GM23248 (cell line): Measurements from ENCODE around the gene VAV2. TPM values are rescaled to one million over a fixed set of nuclear protein-coding genes. Genes with fewer than 3 reads are reported as not detected.
A peak's percentile ranks its signal among the peaks of the same experiment; 100 is the strongest.

ENCODE experiments used
- DNase-seq: peaks from one replicate; pipeline ENCODE4 v3.0.0-alpha.2; 2015
- H2AFZ ChIP-seq: fragments of 200-600 bp; sonication (generic); 2 replicates; pipeline ENCODE4 v1.6.1; 2016; ENCODE audit warnings: antibody characterized with exemption
- H3F3A ChIP-seq: fragments of 200-600 bp; sonication (generic); 2 replicates; pipeline ENCODE4 v1.6.1; 2016; ENCODE audit warnings: mild to moderate bottlenecking, antibody characterized with exemption, mixed run types; ENCODE audit not compliant: insufficient read depth
- H3K27ac ChIP-seq: fragments of 200-600 bp; sonication (generic); 2 replicates; pipeline ENCODE4 v1.5.1; 2016; ENCODE audit warnings: mild to moderate bottlenecking
- H3K27me3 ChIP-seq: fragments of 200-600 bp; sonication (generic); replicated peaks from 2 replicates; pipeline ENCODE4 v1.6.1; 2016; ENCODE audit warnings: mild to moderate bottlenecking; ENCODE audit not compliant: insufficient read depth
- H3K36me3 ChIP-seq: fragments of 200-600 bp; sonication (generic); 2 replicates; pipeline ENCODE4 v1.6.1; 2016; ENCODE audit warnings: low read depth, mild to moderate bottlenecking
- H3K4me1 ChIP-seq: fragments of 200-600 bp; sonication (generic); 2 replicates; pipeline ENCODE4 v1.6.1; 2016; ENCODE audit warnings: mild to moderate bottlenecking; ENCODE audit not compliant: insufficient read depth
- H3K4me2 ChIP-seq: fragments of 200-600 bp; sonication (generic); one replicate; pipeline ENCODE4 v1.6.1; 2016; ENCODE audit warnings: mild to moderate bottlenecking; ENCODE audit not compliant: unreplicated experiment
- H3K4me3 ChIP-seq: fragments of 200-600 bp; sonication (generic); 2 replicates; pipeline ENCODE4 v1.5.1; 2016; ENCODE audit warnings: mild to moderate bottlenecking
- H3K79me2 ChIP-seq: fragments of 200-600 bp; sonication (generic); 2 replicates; pipeline ENCODE4 v1.6.1; 2016; ENCODE audit warnings: mild to moderate bottlenecking; ENCODE audit not compliant: insufficient read depth
- H3K9ac ChIP-seq: fragments of 200-600 bp; sonication (generic); 2 replicates; pipeline ENCODE4 v1.6.1; 2016; ENCODE audit warnings: mild to moderate bottlenecking
- H3K9me2 ChIP-seq: fragments of 200-600 bp; sonication (generic); 2 replicates; pipeline ENCODE4 v1.6.1; 2016; ENCODE audit warnings: mixed run types, mild to moderate bottlenecking, moderate library complexity; ENCODE audit not compliant: insufficient read depth
- H3K9me3 ChIP-seq: fragments of 200-600 bp; sonication (generic); one replicate; pipeline ENCODE4 v1.6.1; 2017; ENCODE audit warnings: low read depth
- H4K20me1 ChIP-seq: fragments of 200-600 bp; sonication (generic); 2 replicates; pipeline ENCODE4 v1.6.0; 2016; ENCODE audit not compliant: insufficient read depth
- EZH2 ChIP-seq: fragments of 200-600 bp; sonication (generic); IDR thresholded peaks from 2 replicates; pipeline ENCODE4 v1.6.1; 2018; ENCODE audit warnings: antibody characterized with exemption, mild to moderate bottlenecking; ENCODE audit not compliant: insufficient read depth, poor library complexity, severe bottlenecking
- EZH2phosphoT487 ChIP-seq: fragments of 200-600 bp; sonication (generic); IDR thresholded peaks from 2 replicates; pipeline ENCODE4 v1.6.1; 2018; ENCODE audit warnings: antibody characterized with exemption, moderate library complexity, mild to moderate bottlenecking, low read depth; ENCODE audit not compliant: insufficient read depth
- WGBS, 2 experiments: methylation state at CpG; one replicate each; pipeline ENCODE4 v1.1.6; 2015 to 2017; ENCODE audit warnings: low lambda C conversion rate in 2 of 2, low coverage in 1 of 2; ENCODE audit errors: missing lambda C conversion rate in 2 of 2; 5-methylcytosine and 5-hydroxymethylcytosine counted together
- in situ Hi-C: fragments of 300-500 bp; cut with MboI; formaldehyde crosslinking; loops from 2 replicates; pipeline ENCODE4 v1.15.0; 2020
- polyA plus RNA-seq: library from polyadenylated mRNA; unstranded; fragments of >200 nt; fragmentation: Nextera tagmentation; extraction: Ambion mirVana; gene quantifications from 2 replicates; pipeline ENCODE4 v1.2.1, GENCODE V29; 2016
- total RNA-seq: library from RNA; depleted of rRNA; stranded (reverse); fragments of >200 nt; shearing (Covaris generic); gene quantifications from 2 replicates; pipeline ENCODE4 v1.2.3, GENCODE V29; 2014

Gene VAV2
- total and polyA plus RNA-seq, 2 experiments from 2014 or later: 6.7 to 9.0 TPM

DNA sequence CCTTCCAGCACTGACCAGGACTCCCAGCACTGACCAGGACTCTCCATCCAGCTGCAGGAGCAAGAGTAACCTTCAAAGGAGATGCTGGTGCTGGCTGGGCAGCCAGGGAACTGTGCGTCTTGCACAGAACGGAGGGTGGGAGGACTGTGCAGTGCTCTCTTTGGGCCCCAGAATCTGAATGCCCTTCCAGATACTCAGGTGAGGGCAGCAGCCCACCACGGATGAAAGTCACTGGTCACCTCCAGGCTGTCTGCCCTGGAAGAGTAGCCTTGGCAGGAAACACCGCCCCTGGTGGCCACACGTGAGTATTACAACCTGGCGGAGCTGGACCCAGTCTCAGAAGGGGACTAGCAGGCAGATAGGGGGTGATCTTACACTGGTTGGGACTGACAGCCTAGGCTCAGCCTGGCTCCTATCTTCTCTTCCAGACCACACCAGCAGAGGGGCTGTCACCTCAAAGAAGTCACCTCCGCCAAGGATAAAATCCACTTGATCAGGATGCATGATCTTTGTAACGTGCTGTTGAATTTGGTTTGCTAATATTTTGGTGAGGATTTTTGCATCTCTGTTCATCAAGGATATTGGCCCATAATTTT is 249.2 kb downstream of the VAV2 start:
- WGBS, 2 experiments: 5 to 9% methylated on average over 8 of the region's 8 CpGs
- peak; percentile 66 for DNase-seq
- no peaks in the 10 kb centered on the region for H3K9me3 ChIP-seq
- no peak overlapping the region for H2AFZ ChIP-seq
- no peak overlapping the region for H3K4me2 ChIP-seq
- H3K79me2 ChIP-seq: no peaks in the 10 kb centered on the region
- no peak overlapping the region for H3K9ac ChIP-seq
- no peaks in the 10 kb centered on the region for H3K36me3 ChIP-seq
- in situ Hi-C loops: no loop called here
- no peaks in the 10 kb centered on the region for H3F3A ChIP-seq
- no peak overlapping the region for H3K27ac ChIP-seq
- H3K4me3 ChIP-seq: no peak overlapping the region
- TF ChIP-seq EZH2 (no peak), EZH2phosphoT487 (no peak)
- H3K27me3 ChIP-seq: peaks cover 44% of the 10 kb centered on the region
- no peaks in the 10 kb centered on the region for H4K20me1 ChIP-seq
- H3K4me1 ChIP-seq: no peaks in the 10 kb centered on the region
- no peaks in the 10 kb centered on the region for H3K9me2 ChIP-seq

- DNase-seq: no peak
- TF ChIP-seq EZH2 (no peak), EZH2phosphoT487 (no peak)
- no peaks in the 10 kb centered on the region for H4K20me1 ChIP-seq
- no peaks in the 10 kb centered on the region for H3K9me2 ChIP-seq
- no peak overlapping the region for H2AFZ ChIP-seq
- peaks cover 38% of the 10 kb centered on the region for H3K27me3 ChIP-seq
- H3K4me1 ChIP-seq: no peaks in the 10 kb centered on the region
- H3K79me2 ChIP-seq: no peaks in the 10 kb centered on the region
- no peak overlapping the region for H3K4me2 ChIP-seq
- H3K36me3 ChIP-seq: no peaks in the 10 kb centered on the region
- H3K9me3 ChIP-seq: no peaks in the 10 kb centered on the region
- no peaks in the 10 kb centered on the region for H3F3A ChIP-seq
- 74 to 75% methylated on average over 7 of the region's 7 CpGs for WGBS, 2 experiments
- H3K4me3 ChIP-seq: no peak overlapping the region
- H3K27ac ChIP-seq: no peak overlapping the region
- in situ Hi-C loops: no loop called here
- no peak overlapping the region for H3K9ac ChIP-seq
These were observed 249.9 kb downstream of the VAV2 start for GRCh38 chr9:133742251-133742650.

- Histone ChIP-seq H3K27me3 (peaks cover 33% of the 10 kb centered on the region), H3K9me2 (no peaks in the 10 kb centered on the region), H4K20me1 (no peaks in the 10 kb centered on the region), H3K4me1 (no peaks in the 10 kb centered on the region), H3K9ac (no peak overlapping the region), H3F3A (no peaks in the 10 kb centered on the region), H3K79me2 (no peaks in the 10 kb centered on the region), H3K4me2 (no peak overlapping the region), H3K9me3 (no peaks in the 10 kb centered on the region), H3K4me3 (no peak overlapping the region), H3K27ac (no peak overlapping the region), H2AFZ (no peak overlapping the region), H3K36me3 (no peaks in the 10 kb centered on the region)
- DNase-seq: no peak
- 76 to 77% methylated on average over 14 of the region's 14 CpGs for WGBS, 2 experiments
- TF ChIP-seq EZH2phosphoT487 (no peak), EZH2 (no peak)
- in situ Hi-C loops: no loop called here
These were observed 250.4 kb downstream of the VAV2 start for GRCh38 chr9:133741716-133742115.

- 73 to 80% methylated on average over 8 of the region's 8 CpGs for WGBS, 2 experiments
- H3K36me3 ChIP-seq: no peaks in the 10 kb centered on the region
- H3K4me1 ChIP-seq: no peaks in the 10 kb centered on the region
These were observed 251.2 kb downstream of the VAV2 start for GRCh38 chr9:133740911-133741310.

More at GRCh38 chr9:133740911-133741310, 251.2 kb downstream of the VAV2 start:
- no peak for TF ChIP-seq EZH2
- TF ChIP-seq EZH2phosphoT487: no peak
- no peaks in the 10 kb centered on the region for H3K9me2 ChIP-seq
- in situ Hi-C loops: no loop called here
- no peaks in the 10 kb centered on the region for H3K9me3 ChIP-seq
- no peak overlapping the region for H3K4me2 ChIP-seq
- H3K4me3 ChIP-seq: no peak overlapping the region
- no peak overlapping the region for H2AFZ ChIP-seq
- DNase-seq: no peak
- peaks cover 29% of the 10 kb centered on the region for H3K27me3 ChIP-seq
- no peak overlapping the region for H3K9ac ChIP-seq
- H3F3A ChIP-seq: no peaks in the 10 kb centered on the region
- H3K27ac ChIP-seq: no peak overlapping the region
- no peaks in the 10 kb centered on the region for H3K79me2 ChIP-seq
- no peaks in the 10 kb centered on the region for H4K20me1 ChIP-seq
